ENCODE measurements around the gene TEDC1.

- TF ChIP-seq EZH2 (IDR thresholded peaks at IDR 0.05; ENCODE audit: low read length) (no peak), CTCF (optimal IDR thresholded peaks at IDR 0.05 in 1 of 3, IDR thresholded peaks at IDR 0.05 in 1 of 3, conservative IDR thresholded peaks at IDR 0.05 in 1 of 3; ENCODE audit: extremely low read depth in 1 of 3, insufficient read depth in 2 of 3, low read length in 3 of 3) (no peak)
Observed at GRCh38 chr14:105505101-105505500, 14.1 kb downstream of the TEDC1 start.

Data from keratinocyte (primary cell).